Right atrium auricular region (tissue), 2 donors: ENCODE data around the gene PLEKHG3. TPM values are rescaled to one million over a fixed set of nuclear protein-coding genes. Genes with fewer than 3 reads are reported as not detected.

ENCODE experiments used
- DNase-seq: peaks from one replicate; pipeline ENCODE4 v3.0.0-alpha.2; 2019; ENCODE audit warnings: low spot score
- H3K27ac ChIP-seq, 2 donors: fragments of 200-600 bp; sonication (generic); 1 replicate in 1 of 2; 2 replicates in 1 of 2; pipeline ENCODE4 v1.5.1; 2016 to 2019
- H3K27me3 ChIP-seq, 2 donors: fragments of 200-600 bp; sonication (generic); one replicate each; pipeline versions ENCODE4 v1.5.1 to v1.6.0; 2017 to 2019
- H3K36me3 ChIP-seq: fragments of 200-600 bp; sonication (generic); one replicate; pipeline ENCODE4 v1.5.1; 2016
- H3K4me1 ChIP-seq, 2 donors: fragments of 200-600 bp; sonication (generic); one replicate each; pipeline versions ENCODE4 v1.5.1 to v1.6.0; 2017 to 2019
- H3K4me3 ChIP-seq, 2 donors: fragments of 200-600 bp; sonication (generic); 1 replicate in 1 of 2; 2 replicates in 1 of 2; pipeline ENCODE4 v1.5.1; 2017 to 2019; ENCODE audit warnings: mild to moderate bottlenecking in 1 of 2, moderate library complexity in 1 of 2
- H3K9me3 ChIP-seq, 2 donors: fragments of 200-600 bp; sonication (generic); one replicate each; pipeline ENCODE4 v1.5.1; 2019
- total RNA-seq, 2 donors: library from RNA; depleted of rRNA; stranded (reverse); fragments of >200 nt; gene quantifications; one replicate each; pipeline ENCODE4 v1.1.0, GENCODE V29; 2016
- TF ChIP-seq, protein P1 (sequence below), 2 donors: fragments of 200-600 bp; sonication (generic); IDR thresholded peaks; one replicate each; pipeline ENCODE4 v1.5.1; 2019; ENCODE audit warnings: antibody characterized with exemption in 2 of 2

PLEKHG3 gene
- total RNA-seq, 2 donors from 2014 or later, result 26.1 to 28.1 TPM

DNA sequence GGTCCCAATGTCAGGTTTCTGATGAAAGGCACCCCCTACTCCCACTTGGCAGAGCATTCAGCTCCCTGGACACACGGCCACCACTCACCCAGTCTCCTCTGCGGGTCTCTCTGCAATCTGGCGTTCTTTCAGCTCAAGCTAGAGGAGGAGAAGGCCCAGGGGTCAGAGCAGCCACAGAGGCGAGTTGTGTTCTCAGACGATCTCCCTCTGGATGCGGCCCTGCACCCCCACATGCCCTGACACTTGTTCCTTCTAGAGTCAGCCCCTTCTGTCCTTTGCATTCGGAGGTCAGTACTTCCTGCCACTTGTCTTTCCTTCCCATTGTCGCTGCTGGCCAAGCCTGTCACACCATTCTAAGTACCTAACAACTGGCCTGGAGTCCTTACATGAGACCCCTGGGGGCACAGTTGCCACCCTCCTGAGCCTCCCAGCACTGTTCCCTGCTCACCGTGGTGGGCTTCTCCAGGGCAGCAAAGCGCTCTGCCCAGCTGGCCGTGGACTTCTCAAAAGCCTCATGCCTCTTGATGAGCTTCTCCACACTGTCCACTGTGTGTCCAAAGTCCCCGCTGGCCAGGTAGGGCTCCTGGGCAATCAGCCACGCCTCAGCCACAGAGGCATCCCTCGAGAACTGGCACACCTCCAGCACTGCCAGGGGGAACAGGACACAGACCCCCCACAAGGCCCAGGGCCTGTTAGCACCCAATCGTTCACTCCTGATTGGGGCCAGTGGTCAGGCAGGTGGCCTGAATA lies 63.2 kb downstream of the PLEKHG3 start:
- Histone ChIP-seq H3K27me3 (no peaks in the 10 kb centered on the region), H3K4me1 (peaks cover 0 to 23% of the 10 kb centered on the region in 2 donors), H3K36me3 (peaks cover 28% of the 10 kb centered on the region), H3K4me3 (no peak overlapping the region), H3K27ac (no peak overlapping the region), H3K9me3 (no peaks in the 10 kb centered on the region)
- TF ChIP-seq, protein P1, sequence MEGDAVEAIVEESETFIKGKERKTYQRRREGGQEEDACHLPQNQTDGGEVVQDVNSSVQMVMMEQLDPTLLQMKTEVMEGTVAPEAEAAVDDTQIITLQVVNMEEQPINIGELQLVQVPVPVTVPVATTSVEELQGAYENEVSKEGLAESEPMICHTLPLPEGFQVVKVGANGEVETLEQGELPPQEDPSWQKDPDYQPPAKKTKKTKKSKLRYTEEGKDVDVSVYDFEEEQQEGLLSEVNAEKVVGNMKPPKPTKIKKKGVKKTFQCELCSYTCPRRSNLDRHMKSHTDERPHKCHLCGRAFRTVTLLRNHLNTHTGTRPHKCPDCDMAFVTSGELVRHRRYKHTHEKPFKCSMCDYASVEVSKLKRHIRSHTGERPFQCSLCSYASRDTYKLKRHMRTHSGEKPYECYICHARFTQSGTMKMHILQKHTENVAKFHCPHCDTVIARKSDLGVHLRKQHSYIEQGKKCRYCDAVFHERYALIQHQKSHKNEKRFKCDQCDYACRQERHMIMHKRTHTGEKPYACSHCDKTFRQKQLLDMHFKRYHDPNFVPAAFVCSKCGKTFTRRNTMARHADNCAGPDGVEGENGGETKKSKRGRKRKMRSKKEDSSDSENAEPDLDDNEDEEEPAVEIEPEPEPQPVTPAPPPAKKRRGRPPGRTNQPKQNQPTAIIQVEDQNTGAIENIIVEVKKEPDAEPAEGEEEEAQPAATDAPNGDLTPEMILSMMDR (IDR thresholded peaks at IDR 0.05), result no peak
- no peak for DNase-seq

GRCh38 chr14:64768401-64769095 lies 64.3 kb downstream of the PLEKHG3 start:
- TF ChIP-seq, protein P1 (IDR thresholded peaks at IDR 0.05), result no peak
- Histone ChIP-seq H3K27me3 (no peaks in the 10 kb centered on the region), H3K9me3 (no peaks in the 10 kb centered on the region), H3K4me1 (peaks cover 0 to 14% of the 10 kb centered on the region in 2 donors), H3K36me3 (peaks cover 40% of the 10 kb centered on the region), H3K4me3 (no peak overlapping the region), H3K27ac (no peak overlapping the region)
- no peak for DNase-seq

- H3K9me3 ChIP-seq, result no peaks in the 10 kb centered on the region
- H3K36me3 ChIP-seq, result peaks cover 48% of the 10 kb centered on the region
- H3K27me3 ChIP-seq, result no peaks in the 10 kb centered on the region
- H3K4me3 ChIP-seq, result no peak overlapping the region
- no peak overlapping the region for H3K27ac ChIP-seq
- TF ChIP-seq, protein P1 (IDR thresholded peaks at IDR 0.05), result no peak
- H3K4me1 ChIP-seq, result peaks cover 0 to 6% of the 10 kb centered on the region in 2 donors
- DNase-seq, result no peak
Measured at GRCh38 chr14:64769096-64770020, 65.1 kb downstream of the PLEKHG3 start.

- Histone ChIP-seq H3K27ac (no peak overlapping the region), H3K36me3 (peaks cover 52% of the 10 kb centered on the region), H3K27me3 (no peaks in the 10 kb centered on the region), H3K9me3 (no peaks in the 10 kb centered on the region), H3K4me3 (no peak overlapping the region), H3K4me1 (no peaks in the 10 kb centered on the region)
- TF ChIP-seq, protein P1 (IDR thresholded peaks at IDR 0.05), result no peak
- no peak for DNase-seq
Measured at GRCh38 chr14:64770751-64771150, 66.5 kb downstream of the PLEKHG3 start.

GRCh38 chr14:64771161-64771560 lies 66.9 kb downstream of the PLEKHG3 start:
- DNase-seq, result no peak
- Histone ChIP-seq H3K27ac (no peak overlapping the region), H3K4me1 (no peaks in the 10 kb centered on the region), H3K27me3 (no peaks in the 10 kb centered on the region), H3K36me3 (peaks cover 52% of the 10 kb centered on the region), H3K9me3 (no peaks in the 10 kb centered on the region), H3K4me3 (no peak overlapping the region)
- TF ChIP-seq, protein P1 (IDR thresholded peaks at IDR 0.05), result no peak
